ENCODE measurements around the gene FGF22. TPM values are rescaled to one million over a fixed set of nuclear protein-coding genes. Genes with fewer than 3 reads are reported as not detected.

Gene FGF22
- polyA plus RNA-seq, 2 of the 4 experiments (the other 2 are of a cell fraction): 0.13 to 1.0 TPM

DNA sequence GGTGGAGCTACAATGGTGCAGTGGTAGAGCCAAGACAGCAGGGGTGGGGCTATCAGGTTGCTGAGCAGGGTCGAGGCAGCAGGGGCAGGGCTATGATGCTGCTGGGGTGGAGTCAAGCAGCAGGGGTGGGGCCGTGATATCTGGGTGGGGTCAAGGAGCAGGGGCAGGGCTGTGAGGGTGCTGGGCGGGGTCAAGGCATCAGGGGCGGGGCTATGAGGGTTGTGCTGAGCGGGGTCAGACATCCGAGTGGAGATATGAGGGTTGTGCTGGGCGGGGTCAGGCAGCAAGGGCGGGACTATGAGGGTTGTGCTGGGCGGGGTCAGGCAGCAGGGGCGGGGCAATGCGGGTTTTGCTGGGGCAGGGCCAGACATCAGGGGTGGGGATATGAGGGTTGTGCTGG is 35.3 kb upstream of the FGF22 start:
- no peak overlapping the region for H3K27ac ChIP-seq
- TF ChIP-seq ZSCAN20 (CRISPR knock-in tag; IDR thresholded peaks at IDR 0.05) (no peak), EHF (CRISPR knock-in tag; IDR thresholded peaks at IDR 0.05) (no peak), POLR2A (IDR thresholded peaks at IDR 0.05; ENCODE audit: low read length) (no peak), E2F6 (IDR thresholded peaks at IDR 0.05; ENCODE audit: borderline replicate concordance, low read depth) (no peak), EHMT2 (IDR thresholded peaks at IDR 0.05; ENCODE audit: low read depth) (no peak), RAD21 (conservative IDR thresholded peaks at IDR 0.05 in 1 of 2, IDR thresholded peaks at IDR 0.05 in 1 of 2) (no peak), JUNB (IDR thresholded peaks at IDR 0.05) (no peak), SREBF2 (IDR thresholded peaks at IDR 0.05) (no peak), NFE2L2 (conservative IDR thresholded peaks at IDR 0.05; ENCODE audit: low read length) (no peak), NPAS2 (CRISPR knock-in tag; IDR thresholded peaks at IDR 0.05; ENCODE audit: borderline replicate concordance) (no peak), RFX5 (IDR thresholded peaks at IDR 0.05) (no peak), PHF8 (IDR thresholded peaks at IDR 0.05; ENCODE audit: borderline replicate concordance, low read depth) (no peak), POLR2AphosphoS2 (conservative IDR thresholded peaks at IDR 0.05; ENCODE audit: low read length) (no peak), CHD4 (IDR thresholded peaks at IDR 0.05; ENCODE audit: borderline replicate concordance) (no peak), TFCP2L1 (CRISPR knock-in tag; IDR thresholded peaks at IDR 0.05) (no peak), HMGXB4 (CRISPR knock-in tag; IDR thresholded peaks at IDR 0.05; ENCODE audit: borderline replicate concordance) (no peak), HOXB5 (CRISPR knock-in tag; IDR thresholded peaks at IDR 0.05) (no peak), PBX3 (IDR thresholded peaks at IDR 0.05) (no peak)
- TF ChIP-seq, protein P1, sequence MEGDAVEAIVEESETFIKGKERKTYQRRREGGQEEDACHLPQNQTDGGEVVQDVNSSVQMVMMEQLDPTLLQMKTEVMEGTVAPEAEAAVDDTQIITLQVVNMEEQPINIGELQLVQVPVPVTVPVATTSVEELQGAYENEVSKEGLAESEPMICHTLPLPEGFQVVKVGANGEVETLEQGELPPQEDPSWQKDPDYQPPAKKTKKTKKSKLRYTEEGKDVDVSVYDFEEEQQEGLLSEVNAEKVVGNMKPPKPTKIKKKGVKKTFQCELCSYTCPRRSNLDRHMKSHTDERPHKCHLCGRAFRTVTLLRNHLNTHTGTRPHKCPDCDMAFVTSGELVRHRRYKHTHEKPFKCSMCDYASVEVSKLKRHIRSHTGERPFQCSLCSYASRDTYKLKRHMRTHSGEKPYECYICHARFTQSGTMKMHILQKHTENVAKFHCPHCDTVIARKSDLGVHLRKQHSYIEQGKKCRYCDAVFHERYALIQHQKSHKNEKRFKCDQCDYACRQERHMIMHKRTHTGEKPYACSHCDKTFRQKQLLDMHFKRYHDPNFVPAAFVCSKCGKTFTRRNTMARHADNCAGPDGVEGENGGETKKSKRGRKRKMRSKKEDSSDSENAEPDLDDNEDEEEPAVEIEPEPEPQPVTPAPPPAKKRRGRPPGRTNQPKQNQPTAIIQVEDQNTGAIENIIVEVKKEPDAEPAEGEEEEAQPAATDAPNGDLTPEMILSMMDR (IDR thresholded peaks at IDR 0.05): no peak
- TF ChIP-seq, protein P2, sequence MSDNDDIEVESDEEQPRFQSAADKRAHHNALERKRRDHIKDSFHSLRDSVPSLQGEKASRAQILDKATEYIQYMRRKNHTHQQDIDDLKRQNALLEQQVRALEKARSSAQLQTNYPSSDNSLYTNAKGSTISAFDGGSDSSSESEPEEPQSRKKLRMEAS (IDR thresholded peaks at IDR 0.05): no peak
- ChIA-PET CTCF (no interaction called here), POLR2A (interaction anchor here (0.6 kb wide), 1 partner anchor 16 kb away, joined by 3 read pairs; no protein-coding TSS in a partner anchor)
- H3K9me3 ChIP-seq: no peaks in the 10 kb centered on the region
- no peak overlapping the region for H3K4me3 ChIP-seq
- WGBS (ENCODE audit: missing lambda C conversion rate): no CpG with 5 or more reads among the region's 11 CpGs
- DNase-seq (ENCODE audit: low read depth in 1 of 2, low spot score in 1 of 2) (peak in 1 of 2 experiments; percentile 62), FAIRE-seq (no peak), ATAC-seq (peak in 1 of 2 experiments; percentile 31; a peak in 3 of 6 replicates)
- peaks cover 12% of the 10 kb centered on the region for H3K4me1 ChIP-seq
- no peak overlapping the region for H3K4me2 ChIP-seq
